Fibroblast of the aortic adventitia (primary cell): ENCODE measurements around the gene SPO11. TPM values are rescaled to one million over a fixed set of nuclear protein-coding genes. Genes with fewer than 3 reads are reported as not detected.

Experiments used
- DNase-seq: peaks from one replicate; pipeline ENCODE4 v3.0.0-alpha.2; 2010; ENCODE audit warnings: low read depth
- H3K4me3 ChIP-seq: 2 replicates; pipeline ENCODE4 v1.5.1; 2011; ENCODE audit warnings: low read depth, mild to moderate bottlenecking, control low read depth, low read length, moderate library complexity
- total RNA-seq: library from RNA; depleted of rRNA; stranded (reverse); fragments of >200 nt; gene quantifications from 2 replicates; pipeline ENCODE4 v1.2.3, GENCODE V29; 2012; ENCODE audit warnings: low replicate concordance
- TF ChIP-seq, protein P1 (sequence below): IDR thresholded peaks from 2 replicates; pipeline ENCODE4 v1.5.1; 2011; ENCODE audit warnings: mild to moderate bottlenecking, low read length, control low read depth, inconsistent platforms; ENCODE audit not compliant: insufficient read depth

Gene SPO11
- total RNA-seq, 1 donor: not detected

- no peak for DNase-seq
- TF ChIP-seq, protein P1, sequence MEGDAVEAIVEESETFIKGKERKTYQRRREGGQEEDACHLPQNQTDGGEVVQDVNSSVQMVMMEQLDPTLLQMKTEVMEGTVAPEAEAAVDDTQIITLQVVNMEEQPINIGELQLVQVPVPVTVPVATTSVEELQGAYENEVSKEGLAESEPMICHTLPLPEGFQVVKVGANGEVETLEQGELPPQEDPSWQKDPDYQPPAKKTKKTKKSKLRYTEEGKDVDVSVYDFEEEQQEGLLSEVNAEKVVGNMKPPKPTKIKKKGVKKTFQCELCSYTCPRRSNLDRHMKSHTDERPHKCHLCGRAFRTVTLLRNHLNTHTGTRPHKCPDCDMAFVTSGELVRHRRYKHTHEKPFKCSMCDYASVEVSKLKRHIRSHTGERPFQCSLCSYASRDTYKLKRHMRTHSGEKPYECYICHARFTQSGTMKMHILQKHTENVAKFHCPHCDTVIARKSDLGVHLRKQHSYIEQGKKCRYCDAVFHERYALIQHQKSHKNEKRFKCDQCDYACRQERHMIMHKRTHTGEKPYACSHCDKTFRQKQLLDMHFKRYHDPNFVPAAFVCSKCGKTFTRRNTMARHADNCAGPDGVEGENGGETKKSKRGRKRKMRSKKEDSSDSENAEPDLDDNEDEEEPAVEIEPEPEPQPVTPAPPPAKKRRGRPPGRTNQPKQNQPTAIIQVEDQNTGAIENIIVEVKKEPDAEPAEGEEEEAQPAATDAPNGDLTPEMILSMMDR: no peak
- H3K4me3 ChIP-seq: no peak overlapping the region
Observed at GRCh38 chr20:57309544-57310115, 20.0 kb upstream of the SPO11 start.

DNA sequence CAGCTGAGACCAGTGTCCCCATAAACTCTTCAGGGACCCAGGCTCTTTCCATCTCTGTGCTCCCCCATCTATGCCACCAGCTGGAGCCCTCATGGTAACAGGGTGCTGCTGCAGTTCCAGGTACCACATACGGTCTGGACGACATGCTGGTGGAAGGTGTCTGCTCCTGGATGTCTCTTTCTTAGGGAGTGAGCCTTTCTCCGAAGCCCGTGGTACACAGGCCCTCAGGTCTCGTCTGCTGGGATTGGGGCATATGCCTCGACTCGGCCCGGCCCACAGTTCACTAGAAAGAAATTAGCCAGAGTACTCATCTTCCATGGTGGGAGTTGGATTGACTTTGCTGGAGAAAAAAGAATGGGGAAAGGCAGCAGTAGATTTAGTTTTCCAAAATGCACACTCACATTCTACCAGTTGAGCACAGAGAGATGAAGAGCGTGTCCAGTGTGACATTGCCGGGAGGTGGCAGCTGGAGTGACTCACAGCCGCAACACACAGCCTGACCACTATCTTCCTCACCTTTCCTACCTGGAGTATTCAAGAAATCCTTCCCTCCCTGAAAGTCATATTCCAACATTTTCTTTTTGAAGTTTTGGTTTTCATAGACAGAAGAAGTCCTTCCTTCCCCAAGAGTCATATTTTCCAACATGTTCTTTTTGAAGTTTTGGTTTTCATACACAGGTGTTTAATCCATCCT lies 18.6 kb upstream of the SPO11 start:
- TF ChIP-seq, protein P1: no peak
- no peak for DNase-seq
- H3K4me3 ChIP-seq: no peak overlapping the region

DNA sequence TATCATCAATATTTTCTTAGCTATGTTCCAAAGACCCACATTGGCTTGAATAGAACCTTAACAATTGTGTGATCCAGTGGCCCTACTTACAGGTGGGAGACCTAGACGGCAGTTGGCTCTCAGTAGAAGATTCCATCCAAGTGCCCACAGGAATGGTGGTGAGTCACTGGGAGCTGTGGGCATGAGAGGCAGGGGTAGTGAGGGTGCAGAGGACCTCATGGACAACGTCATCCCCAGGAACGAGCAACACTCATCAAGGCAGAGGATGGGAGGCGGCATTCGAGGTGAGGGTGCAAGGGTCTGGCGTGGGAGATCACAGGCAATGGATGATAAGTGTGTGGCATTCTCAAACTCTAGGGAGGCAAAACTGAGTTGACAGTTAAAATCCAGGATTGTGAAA lies 17.5 kb upstream of the SPO11 start:
- TF ChIP-seq, protein P1: no peak
- H3K4me3 ChIP-seq: no peak overlapping the region
- no peak for DNase-seq

GRCh38 chr20:57313230-57313629 lies 16.4 kb upstream of the SPO11 start:
- no peak overlapping the region for H3K4me3 ChIP-seq
- TF ChIP-seq, protein P1: no peak
- no peak for DNase-seq

DNA sequence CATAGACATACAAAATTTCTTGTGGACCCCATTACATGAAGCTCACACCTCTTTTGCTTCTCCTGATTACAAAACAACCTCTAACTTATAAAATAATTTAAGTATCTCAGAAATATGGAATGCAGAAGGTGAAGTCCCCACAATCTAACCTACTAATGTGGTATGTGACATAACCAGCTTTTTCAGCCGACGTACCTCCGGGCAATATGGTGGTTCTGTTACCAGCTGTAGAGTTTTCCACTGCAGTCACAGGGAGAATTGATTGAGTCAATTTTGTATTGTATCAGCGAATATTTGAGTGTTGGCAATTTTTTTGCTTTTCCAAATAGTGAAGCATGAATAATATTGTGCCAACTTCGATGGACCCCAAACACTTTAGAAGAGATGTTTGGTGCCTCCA lies 15.7 kb upstream of the SPO11 start:
- DNase-seq: no peak
- no peak overlapping the region for H3K4me3 ChIP-seq
- TF ChIP-seq, protein P1: no peak

DNA sequence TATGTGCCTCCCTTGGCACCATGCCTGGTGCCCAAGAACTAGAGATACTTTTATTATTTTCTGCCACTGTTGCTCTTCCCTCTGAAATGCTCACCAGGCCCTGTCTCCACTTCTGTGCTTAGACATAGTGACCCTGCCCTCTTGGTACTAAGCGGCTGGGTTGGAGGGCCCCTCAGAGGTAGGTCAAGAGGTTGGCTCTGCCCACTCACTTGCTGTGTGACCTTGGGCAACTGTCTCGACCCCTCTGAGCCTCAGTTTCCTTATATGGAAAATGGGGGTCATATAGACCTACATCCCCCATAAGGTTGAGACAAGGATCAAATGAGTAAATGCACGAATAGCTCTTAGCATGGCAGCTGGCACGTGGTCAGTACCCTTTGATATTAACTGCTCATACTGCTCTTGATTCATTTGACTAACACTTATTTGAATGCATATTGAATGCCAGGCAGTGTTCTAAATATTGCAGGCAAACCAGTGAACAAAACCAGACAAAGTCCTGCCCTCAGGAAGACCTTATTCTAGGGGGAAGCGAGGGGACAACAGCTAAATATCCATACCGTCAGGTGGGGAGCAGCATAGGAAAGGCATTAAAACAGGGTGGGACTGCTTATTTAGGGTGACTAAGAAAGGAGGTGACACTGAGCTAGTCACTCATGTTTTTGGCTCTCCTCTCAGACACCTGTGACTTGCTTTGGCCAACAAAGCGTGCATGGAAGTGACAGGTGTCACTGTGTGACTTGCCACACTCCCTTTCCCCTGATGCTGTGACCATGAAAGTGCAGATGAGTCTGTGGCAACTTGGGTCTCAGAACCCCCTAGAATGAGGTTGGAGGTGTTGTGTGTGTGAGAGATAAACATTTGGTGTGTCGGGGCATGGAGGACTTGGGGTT lies 14.3 kb upstream of the SPO11 start:
- no peak overlapping the region for H3K4me3 ChIP-seq
- no peak for DNase-seq
- TF ChIP-seq, protein P1: no peak
